GM12892 (cell line): ENCODE measurements around the gene SLC35F6.

ENCODE experiments used
- POLR2AphosphoS5 ChIP-seq: IDR thresholded peaks from 2 replicates; pipeline ENCODE4 v1.6.1; 2011; ENCODE audit warnings: low read depth, low read length, control low read depth
- TAF1 ChIP-seq: IDR thresholded peaks from 2 replicates; pipeline ENCODE4 v1.6.1; 2011; ENCODE audit warnings: low read depth, mild to moderate bottlenecking, control low read depth, low read length, borderline replicate concordance

DNA sequence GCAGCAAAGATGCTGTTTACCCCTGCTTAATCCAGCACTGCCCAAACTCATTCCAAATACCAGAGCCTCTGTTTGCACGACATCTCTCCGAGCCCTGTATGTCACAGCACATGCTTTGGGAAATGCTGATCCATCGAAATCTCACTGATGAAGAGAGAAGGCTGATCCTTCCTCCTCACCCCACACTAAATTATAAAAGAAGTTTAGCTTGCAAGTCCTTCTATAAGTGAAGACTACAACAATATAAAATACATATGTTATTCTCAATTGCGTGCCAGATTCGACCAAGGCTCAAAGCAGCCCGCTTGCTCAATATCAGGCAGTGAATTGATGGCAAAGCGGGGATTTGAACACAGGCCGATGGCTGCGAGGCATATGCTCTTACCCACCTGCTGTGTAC is 30.7 kb upstream of the SLC35F6 start:
- no peak for TF ChIP-seq POLR2AphosphoS5
- TF ChIP-seq TAF1 = no peak
